VCaP (cell line): ENCODE measurements around the gene EIF4G2.

Source experiments
- H3K27ac ChIP-seq: fragments of 450-650 bp; 2 replicates; pipeline ENCODE4 v1.5.1; 2017
- TF ChIP-seq, protein P1 (sequence below): fragments of 450-650 bp; conservative IDR thresholded peaks from 2 replicates; pipeline ENCODE4 v1.5.1; 2017; ENCODE audit warnings: mild to moderate bottlenecking, moderate library complexity

The EIF4G2 gene

GRCh38 chr11:10770626-10771254 lies 38.0 kb downstream of the EIF4G2 start:
- H3K27ac ChIP-seq: no peak overlapping the region
- TF ChIP-seq, protein P1, sequence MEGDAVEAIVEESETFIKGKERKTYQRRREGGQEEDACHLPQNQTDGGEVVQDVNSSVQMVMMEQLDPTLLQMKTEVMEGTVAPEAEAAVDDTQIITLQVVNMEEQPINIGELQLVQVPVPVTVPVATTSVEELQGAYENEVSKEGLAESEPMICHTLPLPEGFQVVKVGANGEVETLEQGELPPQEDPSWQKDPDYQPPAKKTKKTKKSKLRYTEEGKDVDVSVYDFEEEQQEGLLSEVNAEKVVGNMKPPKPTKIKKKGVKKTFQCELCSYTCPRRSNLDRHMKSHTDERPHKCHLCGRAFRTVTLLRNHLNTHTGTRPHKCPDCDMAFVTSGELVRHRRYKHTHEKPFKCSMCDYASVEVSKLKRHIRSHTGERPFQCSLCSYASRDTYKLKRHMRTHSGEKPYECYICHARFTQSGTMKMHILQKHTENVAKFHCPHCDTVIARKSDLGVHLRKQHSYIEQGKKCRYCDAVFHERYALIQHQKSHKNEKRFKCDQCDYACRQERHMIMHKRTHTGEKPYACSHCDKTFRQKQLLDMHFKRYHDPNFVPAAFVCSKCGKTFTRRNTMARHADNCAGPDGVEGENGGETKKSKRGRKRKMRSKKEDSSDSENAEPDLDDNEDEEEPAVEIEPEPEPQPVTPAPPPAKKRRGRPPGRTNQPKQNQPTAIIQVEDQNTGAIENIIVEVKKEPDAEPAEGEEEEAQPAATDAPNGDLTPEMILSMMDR: peak; percentile 91

GRCh38 chr11:10764412-10764811 lies 44.3 kb downstream of the EIF4G2 start:
- TF ChIP-seq, protein P1: no peak
- H3K27ac ChIP-seq: no peak overlapping the region

DNA sequence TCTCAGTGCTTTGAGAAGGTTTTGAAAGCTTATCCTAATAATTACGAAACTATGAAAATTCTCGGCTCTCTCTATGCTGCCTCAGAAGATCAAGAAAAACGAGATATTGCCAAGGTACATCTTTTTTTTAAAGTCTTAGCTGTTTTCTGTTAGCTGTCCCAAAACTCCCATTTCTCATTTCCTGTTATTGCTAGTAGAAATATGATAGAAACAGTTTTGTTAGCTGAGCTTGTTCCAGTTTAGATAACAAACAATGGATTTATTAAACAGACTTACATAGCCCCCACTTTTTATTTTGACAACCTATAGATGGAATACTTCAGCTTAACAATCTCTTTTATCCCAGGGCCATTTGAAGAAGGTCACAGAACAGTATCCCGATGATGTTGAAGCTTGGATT lies 45.0 kb downstream of the EIF4G2 start:
- TF ChIP-seq, protein P1: no peak

GRCh38 chr11:10762913-10763421 lies 45.8 kb downstream of the EIF4G2 start:
- TF ChIP-seq, protein P1: no peak
- H3K27ac ChIP-seq: no peak overlapping the region

More for the DNA sequence above, 45.0 kb downstream of the EIF4G2 start:
- H3K27ac ChIP-seq: no peak overlapping the region

DNA sequence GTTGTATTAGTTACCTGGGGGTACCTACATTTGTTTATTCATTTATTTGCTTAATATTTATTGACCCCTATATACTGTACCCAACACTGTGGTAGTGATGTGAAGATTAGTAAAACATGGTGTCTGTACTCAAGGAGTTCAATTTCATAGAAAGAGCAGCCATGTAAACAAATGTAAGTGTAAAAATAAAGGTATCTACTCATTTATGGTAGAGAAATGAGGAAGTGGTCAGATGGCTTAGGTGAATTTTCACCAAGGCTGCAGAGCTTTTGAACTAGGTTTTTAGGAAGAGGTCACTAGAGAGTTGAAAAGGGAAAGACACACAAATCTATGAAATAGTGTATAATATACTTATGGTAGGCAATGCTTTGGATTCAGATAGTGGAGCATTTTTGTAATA lies 46.5 kb downstream of the EIF4G2 start:
- TF ChIP-seq, protein P1: no peak
- no peak overlapping the region for H3K27ac ChIP-seq

DNA sequence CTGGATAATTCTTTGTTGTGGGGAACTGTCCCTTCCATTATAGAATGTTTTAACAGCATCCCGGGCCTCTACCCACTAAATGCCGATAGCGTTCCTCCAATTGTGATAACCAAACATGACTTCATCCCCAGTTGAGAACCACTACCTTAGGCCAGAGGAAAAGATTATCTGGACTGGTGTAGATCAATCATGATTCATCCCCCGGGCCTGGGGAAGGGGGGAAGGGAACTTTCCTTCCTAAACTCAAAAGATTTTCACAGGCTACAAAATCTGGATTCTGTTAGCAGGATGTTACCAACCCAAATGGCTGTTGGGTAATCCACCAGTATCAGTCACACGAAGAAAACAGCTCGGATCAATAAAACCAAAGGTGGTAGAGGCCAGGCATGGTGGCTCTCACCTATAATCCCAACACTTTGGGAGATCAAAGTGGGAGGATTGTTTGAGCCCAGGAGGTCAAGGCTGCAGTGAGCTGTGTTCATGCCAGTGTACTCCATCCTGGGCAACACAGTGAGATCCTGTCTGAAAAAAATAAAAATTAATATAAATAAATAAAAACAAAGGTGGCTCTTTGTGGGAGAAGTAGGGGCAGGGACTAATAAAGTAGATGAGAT lies 47.5 kb downstream of the EIF4G2 start:
- TF ChIP-seq, protein P1: no peak
- H3K27ac ChIP-seq: no peak overlapping the region

- TF ChIP-seq, protein P1: peak; percentile 54
- H3K27ac ChIP-seq: no peak overlapping the region
Observed at GRCh38 chr11:10758957-10759356, 49.8 kb downstream of the EIF4G2 start.
